IMR-90 (cell line): ENCODE measurements around the gene TOGARAM1.

Experiments used
- CTCF ChIP-seq: conservative IDR thresholded peaks from 2 replicates; pipeline ENCODE4 v1.5.1; 2012; ENCODE audit warnings: mild to moderate bottlenecking, low read depth, low read length, improper control_type of control experiment
- MAFK ChIP-seq: IDR thresholded peaks from 2 replicates; pipeline ENCODE4 v1.6.1; 2012; ENCODE audit warnings: low read depth, low read length, improper control_type of control experiment
- MAZ ChIP-seq: IDR thresholded peaks from 2 replicates; pipeline ENCODE4 v1.6.1; 2012; ENCODE audit warnings: low read depth, mild to moderate bottlenecking, low read length, improper control_type of control experiment, moderate library complexity, borderline replicate concordance
- POLR2A ChIP-seq: IDR thresholded peaks from 2 replicates; pipeline ENCODE4 v1.6.1; 2012; ENCODE audit warnings: mild to moderate bottlenecking, low read depth, low read length
- RAD21 ChIP-seq: IDR thresholded peaks from 2 replicates; pipeline ENCODE4 v1.6.1; 2012; ENCODE audit warnings: low read length, improper control_type of control experiment

GRCh38 chr14:44968714-44969113 lies 6.7 kb downstream of the TOGARAM1 start:
- no peak for TF ChIP-seq POLR2A
- no peak for TF ChIP-seq CTCF
- no peak for TF ChIP-seq RAD21
- TF ChIP-seq MAFK: no peak
- no peak for TF ChIP-seq MAZ
